ENCODE data around the gene NAT8.
"Not testable (repeated sequence)": the region's sequence is repeated elsewhere in the genome, so short reads cannot be mapped to it uniquely, and the experiment has no call there.

NAT8 gene

GRCh38 chr2:73642338-73643018 lies at the start of gene NAT8:
TSS of gene NAT8 (minus strand) at chr2:73642422. CDS start at chr2:73641628, 794 bp downstream.
- DNase-seq (ENCODE audit: low read depth): no peak

GRCh38 chr2:73690372-73691088 lies 48.3 kb upstream of the NAT8 start:
- DNase-seq (ENCODE audit: low read depth): peak; percentile 2

- not testable (repeated sequence) for DNase-seq (ENCODE audit: low read depth)
These were observed 46.3 kb upstream of the NAT8 start for GRCh38 chr2:73688494-73688893.

- DNase-seq (ENCODE audit: low read depth): no peak
These were observed 43.7 kb upstream of the NAT8 start for GRCh38 chr2:73685764-73686438.

- DNase-seq (ENCODE audit: low read depth): not testable (repeated sequence)
These were observed 42.7 kb upstream of the NAT8 start for GRCh38 chr2:73684905-73685304.

GRCh38 chr2:73684325-73684724 lies 42.1 kb upstream of the NAT8 start:
- not testable (repeated sequence) for DNase-seq (ENCODE audit: low read depth)

- not testable (repeated sequence) for DNase-seq (ENCODE audit: low read depth)
These were observed 37.8 kb upstream of the NAT8 start for GRCh38 chr2:73679951-73680571.

GRCh38 chr2:73679237-73679636 lies 37.0 kb upstream of the NAT8 start:
- DNase-seq (ENCODE audit: low read depth): not testable (repeated sequence)

GRCh38 chr2:73678008-73678407 lies 35.8 kb upstream of the NAT8 start:
- not testable (repeated sequence) for DNase-seq (ENCODE audit: low read depth)

GRCh38 chr2:73676211-73676610 lies 34.0 kb upstream of the NAT8 start:
- not testable (repeated sequence) for DNase-seq (ENCODE audit: low read depth)

- DNase-seq (ENCODE audit: low read depth): not testable (repeated sequence)
These were observed 32.5 kb upstream of the NAT8 start for GRCh38 chr2:73674696-73675157.

- DNase-seq (ENCODE audit: low read depth): not testable (repeated sequence)
These were observed 27.8 kb upstream of the NAT8 start for GRCh38 chr2:73669976-73670375.

- DNase-seq (ENCODE audit: low read depth): not testable (repeated sequence)
These were observed 25.0 kb upstream of the NAT8 start for GRCh38 chr2:73667239-73667638.

GRCh38 chr2:73654175-73654574 lies 12.0 kb upstream of the NAT8 start:
- no peak for DNase-seq (ENCODE audit: low read depth)

- DNase-seq (ENCODE audit: low read depth): no peak
These were observed 10.1 kb upstream of the NAT8 start for GRCh38 chr2:73652348-73652747.

- no peak for DNase-seq (ENCODE audit: low read depth)
These were observed 9.5 kb upstream of the NAT8 start for GRCh38 chr2:73651591-73652230.

- DNase-seq (ENCODE audit: low read depth): not testable (repeated sequence)
These were observed 5.5 kb upstream of the NAT8 start for GRCh38 chr2:73647690-73648089.

GRCh38 chr2:73641767-73642062 lies 507 bp downstream of the NAT8 start:
- DNase-seq (ENCODE audit: low read depth): no peak

- no peak for DNase-seq (ENCODE audit: low read depth)
These were observed 1.1 kb downstream of the NAT8 start for GRCh38 chr2:73640946-73641766.

GRCh38 chr2:73640511-73640911 lies 1.7 kb downstream of the NAT8 start:
- no peak for DNase-seq (ENCODE audit: low read depth)

- DNase-seq (ENCODE audit: low read depth): no peak
These were observed 3.8 kb downstream of the NAT8 start for GRCh38 chr2:73638429-73638828.

All from activated gamma-delta T cell treated with anti-CD3 and anti-CD28 coated beads, Interleukin-2, amount 50 U/mL, for 16 hours (primary cell).